Medulla oblongata (tissue), 1 donor: ENCODE data around the gene STING1.
"Not testable (repeated sequence)": the region's sequence is repeated elsewhere in the genome, so short reads cannot be mapped to it uniquely, and the experiment has no call there.

Experiments used
- DNase-seq: peaks from one replicate; pipeline ENCODE4 v3.0.0-alpha.2; 2015; ENCODE audit errors: extremely low spot score

STING1 gene

DNA sequence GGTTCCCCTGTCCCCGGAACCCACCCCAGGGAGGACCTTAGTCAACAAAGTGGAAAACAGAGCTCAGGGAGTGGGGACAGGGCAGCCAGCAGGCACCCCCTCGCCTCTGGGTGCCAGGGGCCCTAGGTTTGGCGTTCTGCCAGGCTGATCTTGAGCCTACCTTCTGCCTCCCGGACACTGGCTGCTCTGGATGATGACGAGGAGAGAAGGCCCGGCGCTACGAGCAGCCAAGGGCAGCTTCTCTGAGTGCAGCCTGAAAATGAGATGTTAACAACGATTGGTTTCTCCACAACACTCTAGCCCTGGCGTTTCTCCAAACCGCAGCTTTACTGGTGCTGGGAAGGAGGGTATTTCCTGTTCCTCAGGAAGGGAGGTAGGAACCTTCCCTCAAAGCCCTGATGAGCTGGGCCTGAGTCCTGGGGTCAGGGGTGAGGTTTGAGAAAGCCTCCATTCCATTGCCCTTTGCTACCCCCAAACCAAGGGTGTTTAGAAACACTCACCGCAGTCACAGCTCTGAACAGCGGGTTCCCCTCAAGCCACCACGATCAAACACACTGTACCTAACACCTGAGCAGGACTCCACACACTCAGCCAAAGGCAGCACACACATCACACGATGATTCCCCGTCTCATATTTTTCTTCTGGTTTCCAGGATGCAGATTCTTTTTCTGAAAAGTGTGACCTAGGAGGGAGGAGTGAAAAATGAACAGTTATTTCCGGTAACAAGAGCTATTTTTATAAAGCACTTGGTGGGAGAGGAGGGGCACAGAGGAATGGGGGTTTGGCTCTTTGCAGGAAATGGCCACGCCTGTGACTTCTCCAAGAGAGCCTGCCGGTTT lies at the start of gene STING1:
Gene STING1, minus strand, starts transcription at position 709 of the 840 bp plus-strand sequence. CDS start 1,054 bp downstream, outside the sequence.
- peak; percentile 55 for DNase-seq

DNA sequence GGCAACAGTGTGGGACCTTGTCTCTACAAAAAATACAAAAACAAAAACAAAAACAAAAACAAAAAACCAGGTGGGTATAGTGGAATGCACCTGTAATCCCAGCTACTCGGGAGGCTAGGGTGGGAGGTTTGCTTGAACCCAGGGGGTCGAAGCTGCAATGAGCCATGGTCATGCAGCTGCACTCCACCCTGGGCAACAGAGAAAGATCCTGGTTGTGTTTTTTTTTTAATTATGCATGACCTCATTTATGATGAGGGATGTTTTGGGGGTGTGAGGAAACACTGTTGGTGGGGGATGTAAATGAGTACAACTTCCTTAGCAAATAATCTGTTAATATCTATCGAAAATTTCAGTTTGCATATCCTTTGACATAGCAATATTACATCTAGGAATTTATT lies 49.2 kb upstream of the STING1 start:
- DNase-seq, result no peak

DNA sequence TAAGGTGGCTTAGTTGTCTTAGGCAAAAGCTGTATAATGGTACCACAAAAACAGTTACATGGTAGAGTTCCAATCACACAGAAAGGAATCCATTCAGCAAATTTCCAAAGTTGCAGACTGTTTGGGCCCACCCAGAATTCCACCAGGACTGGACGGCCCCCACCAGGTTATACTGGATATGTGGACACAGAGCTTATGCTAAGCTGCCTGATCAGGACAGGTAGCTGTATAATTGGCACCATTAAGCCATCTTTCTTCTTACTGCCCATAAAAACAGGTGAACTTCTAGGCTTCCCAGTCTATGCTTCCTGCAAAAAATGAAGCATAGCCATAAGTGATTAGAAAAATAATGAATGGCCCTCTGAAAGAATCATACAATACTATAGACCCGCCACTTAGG lies 47.5 kb upstream of the STING1 start:
- not testable (repeated sequence) for DNase-seq

DNA sequence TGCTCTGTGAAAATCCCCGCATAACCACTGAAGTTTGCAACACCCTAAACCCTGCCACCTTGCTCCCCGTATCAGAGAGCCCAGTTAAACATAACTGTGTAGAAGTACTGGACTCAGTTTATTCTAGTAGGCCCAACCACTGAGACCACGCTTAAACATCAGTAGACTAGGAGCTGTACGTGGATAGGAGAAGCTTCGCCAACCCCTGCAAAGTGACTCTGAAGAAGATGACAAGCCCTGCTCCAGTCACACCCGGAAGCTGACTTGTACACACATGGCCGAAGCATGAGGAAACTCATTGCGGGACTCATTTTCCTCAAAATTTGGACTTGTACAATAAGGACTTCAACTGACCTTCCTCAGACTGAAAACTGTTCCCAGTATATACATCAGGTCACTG lies 46.1 kb upstream of the STING1 start:
- not testable (repeated sequence) for DNase-seq

DNA sequence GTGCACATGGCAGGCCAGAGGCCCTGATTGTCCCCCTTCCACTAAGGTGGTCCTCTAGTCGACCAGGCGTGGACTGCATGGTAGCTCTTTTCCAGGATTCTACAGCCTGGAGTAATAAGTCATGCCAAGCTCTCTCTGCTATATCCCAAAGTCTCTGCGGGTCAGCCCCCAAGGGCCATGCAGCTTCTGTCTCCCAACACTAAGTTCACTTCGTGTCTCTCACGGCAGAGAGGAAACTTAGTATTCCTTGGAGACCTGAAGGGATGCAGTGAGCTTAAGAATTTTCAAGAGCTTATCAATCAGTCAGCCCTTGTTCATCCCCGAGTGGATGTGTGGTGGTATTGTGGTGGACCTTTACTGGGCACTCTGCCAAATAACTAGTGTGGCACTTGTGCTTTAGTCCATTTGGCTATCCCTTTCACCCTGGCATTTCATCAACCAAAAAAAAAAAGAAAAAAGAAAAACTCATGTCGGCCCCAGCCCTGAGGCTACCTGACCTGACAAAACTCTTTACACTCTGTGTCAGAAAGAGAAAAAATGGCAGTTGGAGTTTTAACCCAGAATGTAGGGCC lies 45.4 kb upstream of the STING1 start:
- DNase-seq, result not testable (repeated sequence)

DNA sequence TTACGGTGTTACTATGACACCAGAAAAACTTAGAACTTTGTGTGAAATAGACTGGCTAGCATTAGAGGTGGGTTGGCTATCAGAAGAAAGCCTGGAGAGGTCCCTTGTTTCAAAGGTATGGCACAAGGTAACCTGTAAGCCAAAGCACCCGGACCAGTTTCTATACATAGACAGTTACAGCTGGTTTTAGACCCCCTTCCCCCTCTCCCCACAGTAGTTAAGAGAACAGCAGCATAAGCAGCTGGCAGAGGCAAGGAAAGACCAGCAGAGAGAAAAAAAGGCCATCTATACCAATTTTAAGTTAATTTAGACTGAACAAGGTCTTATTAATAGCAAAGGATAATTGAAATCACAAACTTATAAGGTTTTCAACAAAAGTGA lies 44.5 kb upstream of the STING1 start:
- DNase-seq, result not testable (repeated sequence)

DNA sequence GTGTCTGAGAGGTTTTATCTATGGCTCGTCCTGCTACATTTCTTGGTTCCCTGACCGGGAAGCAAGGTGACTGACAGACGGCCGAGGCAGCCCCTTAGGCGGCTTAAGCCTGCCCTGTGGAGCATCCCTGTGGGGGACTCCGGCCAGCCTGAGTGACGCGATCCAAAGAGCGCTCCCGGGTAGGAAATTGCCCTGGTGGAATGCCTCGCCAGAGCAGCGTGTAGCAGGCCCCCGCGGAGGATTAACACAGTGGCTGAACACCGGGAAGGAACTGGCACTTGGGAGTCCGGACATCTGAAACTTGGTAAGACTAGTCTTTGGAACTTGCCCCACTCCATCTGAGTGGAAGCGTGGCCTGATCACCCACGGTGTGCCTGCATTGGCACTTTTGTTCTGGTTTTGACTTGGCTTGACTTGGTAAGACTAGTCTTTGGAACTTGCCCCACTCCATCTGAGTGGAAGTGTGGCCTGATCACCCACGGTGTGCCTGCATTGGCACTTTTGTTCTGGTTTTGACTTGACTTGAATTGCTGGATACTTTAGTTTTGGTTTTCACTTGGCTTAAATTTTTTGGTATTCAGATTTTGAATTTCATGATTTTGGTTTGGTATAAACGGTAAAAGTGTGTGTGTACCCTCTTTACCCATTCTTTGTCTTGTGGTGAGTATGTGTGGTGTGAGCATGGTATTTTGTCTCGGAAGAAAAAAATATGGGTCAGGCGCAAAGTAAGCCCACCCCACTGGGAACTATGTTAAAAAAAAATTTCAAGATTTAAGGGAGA lies 43.9 kb upstream of the STING1 start:
- not testable (repeated sequence) for DNase-seq

DNA sequence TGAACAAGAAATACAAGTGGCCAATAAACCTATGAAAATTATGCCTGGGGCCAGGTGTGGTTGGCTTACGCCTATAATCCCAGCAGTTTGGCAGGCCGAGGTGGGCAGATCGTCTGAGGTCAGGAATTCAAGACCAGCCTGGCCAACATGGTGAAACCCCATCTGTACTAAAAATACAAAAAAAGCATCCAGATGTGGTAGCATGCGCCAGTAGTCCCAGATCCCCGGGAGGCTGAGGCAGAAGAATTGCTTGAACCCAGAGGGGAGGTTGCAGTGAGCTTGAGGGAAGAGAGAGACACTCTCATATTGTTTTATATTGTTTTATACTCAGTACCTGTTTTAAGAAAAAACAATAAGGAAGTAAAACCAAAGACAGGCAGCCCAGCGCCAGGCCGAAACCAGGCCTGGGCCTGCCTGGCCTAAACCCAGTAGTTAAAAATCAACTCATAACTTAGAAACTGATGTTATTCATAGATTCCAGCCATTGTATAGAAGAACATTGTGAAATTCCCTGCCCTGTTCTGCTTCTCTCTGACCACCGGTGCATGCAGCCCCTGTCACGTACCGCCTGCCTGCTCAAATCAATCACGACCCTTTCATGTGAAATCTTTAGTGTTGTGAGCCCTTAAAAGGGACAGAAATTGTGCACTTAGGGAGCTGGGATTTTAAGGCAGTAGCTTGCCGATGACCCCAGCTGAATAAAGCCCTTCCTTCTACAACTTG lies 43.2 kb upstream of the STING1 start:
- DNase-seq, result not testable (repeated sequence)

DNA sequence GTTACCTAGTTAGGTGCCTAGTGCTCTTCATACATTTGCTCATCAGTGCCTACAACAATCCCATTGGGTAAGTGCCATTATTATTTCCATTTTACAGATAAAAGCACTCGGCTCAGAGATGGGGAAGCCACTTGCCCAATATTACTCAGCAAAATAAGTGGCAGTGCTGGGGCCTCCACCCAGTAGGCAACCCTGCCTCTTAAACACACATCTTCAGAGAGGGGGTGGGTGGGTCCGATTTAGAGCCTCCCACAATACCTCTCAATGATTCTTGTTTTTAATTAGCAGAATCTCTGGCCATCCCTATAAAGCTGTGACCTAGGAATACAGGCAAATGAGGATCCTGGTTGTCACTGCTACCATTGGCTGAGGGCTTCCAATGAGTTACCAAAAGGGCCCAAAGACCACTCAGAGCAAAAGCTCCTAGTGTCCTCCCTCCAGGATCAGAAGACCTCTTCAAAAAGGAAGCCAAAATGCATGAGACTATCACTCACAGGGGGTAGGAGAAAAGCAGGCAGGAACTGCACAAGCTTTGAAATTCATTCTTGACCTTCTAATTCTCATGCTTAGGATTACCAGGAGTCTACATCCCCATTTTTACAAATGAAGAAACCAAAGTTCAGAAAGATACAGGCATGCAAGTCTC lies 42.5 kb upstream of the STING1 start:
- no peak for DNase-seq

DNA sequence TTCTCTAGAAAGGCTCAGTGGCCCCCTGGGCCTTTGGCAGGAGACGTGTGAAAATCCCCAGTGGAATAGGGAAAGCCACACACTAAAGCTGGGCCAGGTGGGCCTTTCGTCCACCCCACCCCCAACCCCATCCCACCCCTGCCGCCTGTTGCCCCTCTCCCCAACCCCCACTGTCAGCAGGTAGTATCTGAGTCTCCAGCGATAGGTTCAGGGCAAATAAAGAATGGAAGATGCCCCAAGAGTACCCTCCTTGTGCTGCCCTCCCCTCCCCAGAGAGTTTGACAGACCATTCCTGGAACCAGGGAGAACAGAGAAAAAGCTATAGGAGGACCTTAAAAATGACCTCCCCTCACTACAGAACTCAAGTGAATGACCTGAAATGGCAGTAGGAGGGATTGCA lies 41.9 kb upstream of the STING1 start:
- DNase-seq, result no peak

DNA sequence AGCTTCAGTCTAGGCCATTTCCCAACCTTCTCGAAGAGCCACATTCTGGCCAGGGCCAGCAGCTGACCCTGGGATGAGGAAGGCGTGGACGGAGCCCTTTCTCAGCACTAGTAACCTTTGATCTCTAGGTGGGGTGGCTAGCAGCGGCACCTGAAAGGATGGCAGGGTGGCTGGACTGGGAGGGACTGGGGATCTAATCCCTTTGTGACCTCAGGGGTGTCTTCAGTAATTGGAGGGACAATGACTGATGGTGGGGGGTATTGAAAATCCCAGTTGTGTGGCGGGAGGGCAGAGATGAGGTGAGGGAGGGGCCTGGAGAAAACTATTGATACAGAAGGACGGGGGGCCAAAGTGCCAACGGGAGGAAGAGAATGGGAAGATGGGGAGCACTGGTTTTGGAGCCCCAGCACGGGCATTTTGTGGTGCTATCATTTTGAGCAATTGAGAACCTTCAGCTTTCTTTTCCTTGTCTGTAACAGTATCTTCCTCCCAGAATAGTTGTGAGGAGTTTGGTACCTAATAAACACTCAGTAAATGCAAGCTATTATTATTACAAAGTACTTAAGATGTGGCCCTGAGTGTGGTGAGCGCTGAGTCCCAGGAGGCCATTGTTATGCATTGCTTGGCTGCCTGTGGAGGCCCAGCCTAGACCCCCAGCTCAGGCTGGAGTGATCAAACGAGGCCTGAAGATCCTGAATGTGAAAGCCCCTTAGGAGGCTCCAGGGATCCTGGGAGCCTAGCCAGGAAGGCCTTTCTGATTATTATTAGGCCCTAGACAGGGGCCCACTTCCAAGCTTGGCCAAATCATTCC lies 41.3 kb upstream of the STING1 start:
- DNase-seq, result no peak

DNA sequence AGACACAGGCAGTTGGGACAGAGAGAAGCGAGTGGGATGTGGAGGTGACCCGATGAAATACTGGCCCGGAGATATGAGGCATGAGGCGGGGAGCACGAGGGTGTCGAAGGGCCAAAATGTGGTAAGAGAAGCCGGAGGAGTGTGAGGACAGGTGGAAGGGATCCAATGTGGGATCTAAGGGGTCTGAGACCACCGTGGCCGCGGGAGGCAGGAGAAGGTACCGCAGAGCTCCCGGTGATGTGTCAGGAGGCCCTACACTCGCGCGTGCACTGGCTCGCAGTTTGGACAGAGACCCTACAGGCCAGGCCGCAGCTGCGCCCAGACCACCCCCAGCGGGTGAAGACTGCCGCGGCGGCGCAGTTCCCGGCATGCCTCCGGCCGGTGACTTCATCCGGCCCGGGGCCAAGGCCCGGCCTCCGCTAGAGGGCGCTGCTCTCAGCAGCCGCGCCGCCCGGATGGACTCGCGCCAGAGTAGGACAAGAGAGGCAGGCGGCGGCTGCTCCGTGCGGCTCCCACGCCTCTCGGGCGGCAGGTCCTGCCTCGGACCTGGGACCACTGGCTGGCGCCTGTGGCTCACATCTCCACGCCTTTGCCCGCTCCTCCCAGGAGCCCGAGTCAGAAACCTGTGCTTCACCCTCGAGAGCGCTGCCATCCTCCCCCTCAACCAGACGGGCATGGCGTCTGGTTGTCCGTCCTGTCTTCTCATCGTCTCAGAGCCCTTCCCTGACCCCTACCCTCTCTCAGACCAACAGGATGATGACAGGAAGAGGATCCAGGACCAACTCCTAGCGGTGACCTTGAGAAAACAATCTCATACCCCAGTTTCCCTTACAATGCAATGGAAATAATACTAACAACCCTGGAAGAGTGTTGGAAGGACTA lies 35.4 kb upstream of the STING1 start:
- peak; percentile 93 for DNase-seq

DNA sequence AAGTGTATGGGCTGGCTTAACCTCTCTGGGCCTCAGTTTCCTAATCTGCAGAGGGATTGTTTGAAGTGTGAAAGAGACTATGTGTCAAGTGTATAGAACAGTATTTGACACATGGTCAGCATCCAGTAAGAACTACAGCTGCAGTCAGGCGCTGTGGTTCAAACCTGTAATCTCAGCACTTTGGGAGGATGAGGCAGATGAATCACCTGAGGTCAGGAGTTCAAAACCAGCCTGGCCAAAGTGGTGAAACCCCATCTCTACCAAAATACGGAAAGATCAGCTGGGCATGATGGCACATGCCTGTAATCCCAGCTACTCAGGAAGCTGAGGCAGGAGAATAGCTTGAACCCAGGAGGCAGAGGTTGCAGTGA lies 31.9 kb upstream of the STING1 start:
- no peak for DNase-seq

DNA sequence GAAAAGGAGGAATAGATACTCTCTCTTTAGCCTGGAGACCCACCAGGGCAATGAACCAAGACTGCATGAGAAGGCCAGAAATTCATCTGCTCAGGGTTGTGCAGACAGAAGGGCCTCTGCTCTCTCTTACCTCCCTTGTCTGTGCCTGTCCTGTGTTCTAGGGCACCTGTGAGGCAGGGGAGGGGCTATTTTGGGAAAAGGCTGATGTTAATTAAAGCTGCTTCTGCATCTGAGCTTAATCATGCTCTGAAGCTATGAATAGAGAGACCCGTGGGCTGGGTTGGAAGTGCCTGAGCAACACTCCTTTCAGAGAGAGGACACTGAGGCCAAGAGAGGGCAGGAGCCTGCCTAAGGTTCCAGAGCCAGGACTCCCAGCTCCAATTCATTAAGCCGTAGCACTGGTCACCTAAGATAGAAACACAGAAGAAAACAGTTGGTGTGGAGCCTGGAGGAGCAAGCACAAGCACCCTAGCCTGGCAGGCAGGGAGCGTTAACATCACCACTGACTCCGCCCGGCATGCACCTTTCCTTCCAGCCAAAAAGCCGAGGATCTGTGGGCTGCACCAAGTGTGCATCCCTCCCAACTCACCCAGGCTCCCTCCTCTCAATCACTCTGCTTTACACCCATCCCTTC lies 31.4 kb upstream of the STING1 start:
- DNase-seq, result no peak

DNA sequence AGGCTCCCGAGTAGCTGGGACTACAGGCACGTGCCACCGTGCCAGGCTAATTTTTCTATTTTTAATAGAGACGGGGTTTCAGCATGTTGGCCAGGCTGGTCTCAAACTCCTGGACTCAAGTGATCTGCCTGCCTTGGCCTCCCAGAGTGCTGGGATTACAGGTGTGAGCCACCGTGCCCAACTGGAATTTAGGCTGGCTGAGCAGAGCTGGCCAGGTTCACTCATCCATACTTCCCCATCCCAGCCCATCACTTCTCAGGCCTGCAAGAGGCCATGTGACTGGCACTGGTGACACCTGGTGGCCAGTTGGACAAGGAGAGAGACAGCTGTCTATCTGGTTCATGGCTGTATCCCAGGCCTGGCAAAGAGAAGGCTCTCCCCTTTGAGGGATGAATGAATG lies 30.9 kb upstream of the STING1 start:
- peak; percentile 86 for DNase-seq

DNA sequence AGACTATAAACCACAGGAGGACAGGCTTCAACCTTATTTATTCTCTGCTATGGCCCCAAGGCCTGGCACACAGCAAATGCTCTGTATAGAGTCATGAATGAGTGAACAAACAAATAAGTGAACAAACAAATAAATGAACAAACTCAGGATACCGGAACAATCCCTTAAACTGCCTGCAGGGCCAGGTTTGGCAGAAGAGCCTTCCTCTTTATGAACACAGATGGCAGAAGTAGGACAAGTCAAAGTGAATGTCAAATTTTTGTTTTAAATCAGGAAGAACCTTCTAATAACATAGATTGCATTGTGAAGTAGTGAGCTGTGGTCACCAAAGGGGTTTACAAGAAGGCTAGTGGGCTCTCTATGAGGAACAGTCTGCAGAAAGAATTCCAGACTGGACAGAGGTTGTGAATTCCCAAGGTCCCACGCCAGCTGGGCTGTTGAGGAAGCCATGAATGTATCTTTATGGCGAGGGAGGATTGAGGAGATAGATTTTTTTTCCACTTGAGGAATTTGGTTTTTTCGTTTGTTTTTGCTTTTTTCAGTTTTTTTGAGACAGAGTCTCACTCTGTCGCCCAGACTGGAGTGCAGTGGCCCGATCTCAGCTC lies 30.3 kb upstream of the STING1 start:
- DNase-seq, result no peak

DNA sequence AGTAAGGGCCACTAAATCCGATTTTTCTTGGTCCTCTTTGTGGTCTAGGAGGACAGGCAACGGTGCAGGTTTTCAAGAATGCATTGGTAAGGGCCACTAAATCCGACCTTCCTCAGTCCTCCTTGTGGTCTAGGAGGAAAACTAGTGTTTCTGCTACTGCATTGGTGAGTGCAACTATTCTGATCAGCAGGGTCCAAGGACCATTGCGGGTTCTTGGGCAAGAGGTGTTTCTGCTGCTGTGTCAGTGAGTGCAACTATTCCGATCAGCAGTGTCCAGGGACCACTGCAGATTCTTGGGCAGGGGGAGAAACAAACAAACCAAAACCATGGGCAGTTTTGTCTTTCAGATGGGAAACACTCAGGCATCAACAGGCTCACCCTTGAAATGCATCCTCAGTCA lies 22.2 kb upstream of the STING1 start:
- not testable (repeated sequence) for DNase-seq

DNA sequence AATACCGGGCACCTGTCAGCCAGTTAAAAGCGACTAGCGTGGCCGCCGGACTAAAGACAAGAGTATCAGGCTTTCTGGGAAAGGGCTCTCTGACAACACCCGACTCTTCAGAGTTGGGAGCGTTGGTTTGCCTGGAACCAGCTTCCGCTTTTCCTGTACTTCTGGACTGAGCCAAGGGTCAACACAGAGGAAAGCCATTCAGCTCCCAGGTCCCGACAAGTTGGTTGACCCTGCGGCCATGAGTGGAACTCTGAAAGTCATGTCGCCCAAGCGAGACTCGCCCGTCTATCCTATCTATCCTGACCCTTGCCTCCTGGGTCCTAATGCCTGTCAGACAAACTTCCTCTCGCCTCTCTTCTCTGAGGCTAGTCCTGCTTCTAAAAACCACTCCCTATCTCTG lies 21.3 kb upstream of the STING1 start:
- not testable (repeated sequence) for DNase-seq
